Renal cortex interstitium (tissue), 15 donors: ENCODE measurements around the gene CPHXL. TPM values are rescaled to one million over a fixed set of nuclear protein-coding genes. Genes with fewer than 3 reads are reported as not detected.

Experiments
- DNase-seq, 11 donors: peaks; one replicate each; pipeline ENCODE4 v3.0.0-alpha.2; 2013; ENCODE audit warnings: low read depth in 9 of 11, low spot score in 4 of 11; ENCODE audit errors: extremely low read depth in 1 of 11
- long read RNA-seq, 16 experiments: transcript quantifications; one replicate each; lab custom pipeline, GENCODE V29; 2026
- polyA plus RNA-seq, 3 donors: library from polyadenylated mRNA; unstranded; fragments of 120-200 nt; gene quantifications; one replicate each; pipeline ENCODE4 v1.2.1, GENCODE V29; 2013; ENCODE audit not compliant: insufficient read length in 3 of 3

CPHXL gene
- not detected for polyA plus RNA-seq
- long read RNA-seq, donor 1, result 0 reads
- long read RNA-seq, donor 2, result 0 reads
- long read RNA-seq, donor 3, result 0 reads
- long read RNA-seq, donor 4, result 0 reads
- long read RNA-seq, donor 5, result 0 reads
- long read RNA-seq, donor 6, result 0 reads
- long read RNA-seq, donor 7, result 0 reads
- long read RNA-seq, donor 8, result 0 reads
- long read RNA-seq, donor 9, result 0 reads
- long read RNA-seq, donor 10, result 0 reads
- long read RNA-seq, donor 11, result 0 reads
- long read RNA-seq, donor 12, result 0 reads
- long read RNA-seq, donor 13, result 0 reads
- long read RNA-seq, donor 14, result 0 reads
- long read RNA-seq, donor 15, result 0 reads
- long read RNA-seq, donor 16, result 0 reads

- no peak for DNase-seq
Observed at GRCh38 chr16:75726390-75726789, at the start of gene CPHXL. CPHXL (minus strand) TSS chr16:75726490; CDS start chr16:75726442, 48 bp downstream.

DNA sequence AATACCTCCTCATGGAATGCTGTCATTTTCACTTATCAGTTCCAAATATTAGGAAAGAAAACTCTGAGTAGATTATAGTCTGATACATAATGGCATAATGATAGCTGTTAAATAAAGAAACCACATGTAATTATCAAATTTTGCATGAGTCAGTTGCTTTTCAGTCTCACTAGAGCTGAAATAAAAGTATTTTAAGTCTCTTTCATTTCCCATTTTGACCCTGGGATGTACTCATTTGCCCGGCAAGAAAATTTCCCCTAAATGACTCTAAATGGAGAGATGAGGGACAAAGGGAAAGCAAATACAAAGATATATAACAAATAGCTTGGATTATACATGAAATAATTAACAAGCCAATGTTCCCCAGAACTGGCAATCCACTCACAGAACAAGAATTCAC is 47.9 kb upstream of the CPHXL start:
- no peak for DNase-seq

DNA sequence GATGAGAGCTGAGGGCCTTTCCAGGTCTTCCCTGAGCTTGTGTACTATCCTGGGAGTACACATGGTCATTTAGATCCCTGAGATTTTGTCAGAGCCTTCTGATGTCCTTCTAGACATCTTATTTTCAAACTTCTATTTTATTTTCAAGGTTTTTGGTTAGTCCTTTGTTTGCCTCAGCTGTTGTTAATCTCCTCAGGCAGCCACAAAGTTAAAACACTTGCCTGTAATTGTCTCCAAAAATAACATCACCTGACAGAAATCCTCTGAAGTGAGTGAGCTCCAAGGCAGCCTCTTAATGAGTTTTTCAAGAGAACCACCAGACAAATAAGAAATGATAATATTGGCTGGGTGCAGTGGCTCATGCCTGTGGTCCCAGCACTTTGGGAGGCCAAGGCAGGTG is 43.8 kb upstream of the CPHXL start:
- no peak for DNase-seq

DNA sequence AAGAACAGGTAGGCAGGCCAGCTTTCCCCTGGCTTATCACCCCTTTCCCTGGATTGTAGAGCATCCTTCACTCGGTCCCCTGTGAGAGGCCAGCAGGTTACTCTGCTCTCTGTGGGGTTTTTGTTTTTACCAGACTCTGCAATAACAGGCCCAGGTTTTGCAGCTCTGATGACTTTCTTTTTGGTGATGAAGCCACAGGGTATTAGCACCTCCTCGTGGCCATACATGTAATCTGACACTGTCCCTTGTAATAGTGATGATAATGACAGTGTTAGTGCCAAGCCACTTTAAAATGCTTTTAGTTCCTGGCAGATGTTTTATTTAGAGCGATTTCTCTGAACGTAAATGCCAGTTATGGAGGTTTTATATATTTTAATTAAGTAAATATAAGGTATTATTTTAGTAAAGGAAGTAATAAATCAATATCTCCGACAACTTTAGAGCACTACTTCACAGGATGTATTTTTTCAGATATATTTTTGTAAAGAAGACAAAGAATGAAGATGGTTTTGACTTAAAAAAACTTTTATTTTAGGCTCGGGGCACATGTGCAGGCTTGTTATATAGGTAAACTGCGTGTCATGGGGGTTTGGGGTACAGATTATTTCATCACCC is 38.0 kb upstream of the CPHXL start:
- DNase-seq, result peak; percentile 22 to 62 (median 49)

DNA sequence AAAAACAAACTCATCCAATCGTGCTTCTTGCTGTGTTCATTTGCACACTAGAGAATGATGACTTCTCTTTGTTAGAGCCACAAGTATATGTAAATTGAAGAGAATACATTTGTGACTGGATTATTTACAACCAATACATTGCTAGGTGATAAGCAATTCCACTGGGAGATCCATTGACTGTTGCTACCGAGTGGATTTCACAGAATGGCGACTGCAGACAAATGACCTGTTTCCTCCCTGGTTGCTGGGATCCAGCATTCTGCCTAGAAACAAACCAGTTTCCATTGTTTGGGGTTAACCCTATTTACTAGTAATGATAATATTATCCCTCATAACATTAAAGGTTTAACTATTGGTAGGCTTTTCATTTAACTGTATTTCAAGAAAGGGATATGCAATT is 36.9 kb upstream of the CPHXL start:
- DNase-seq, result no peak

DNA sequence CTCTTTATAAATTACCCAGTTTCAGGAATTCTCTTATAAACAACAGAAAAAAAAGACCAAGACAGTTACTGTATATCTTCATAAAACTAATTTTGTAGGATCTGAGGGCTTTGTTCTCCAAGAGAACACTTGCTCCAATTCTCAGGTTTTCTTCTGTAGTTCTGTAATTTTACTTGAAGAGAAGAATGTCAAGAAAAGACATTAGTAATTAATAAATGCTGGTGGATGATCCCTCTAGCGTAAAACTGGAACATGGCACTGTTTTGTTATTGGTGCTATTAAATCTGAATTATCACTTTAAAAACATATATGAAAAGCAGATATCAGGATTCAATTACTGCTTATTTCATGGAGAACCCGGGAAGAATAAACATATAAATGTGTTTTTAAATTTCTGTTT is 36.5 kb upstream of the CPHXL start:
- DNase-seq, result no peak

DNA sequence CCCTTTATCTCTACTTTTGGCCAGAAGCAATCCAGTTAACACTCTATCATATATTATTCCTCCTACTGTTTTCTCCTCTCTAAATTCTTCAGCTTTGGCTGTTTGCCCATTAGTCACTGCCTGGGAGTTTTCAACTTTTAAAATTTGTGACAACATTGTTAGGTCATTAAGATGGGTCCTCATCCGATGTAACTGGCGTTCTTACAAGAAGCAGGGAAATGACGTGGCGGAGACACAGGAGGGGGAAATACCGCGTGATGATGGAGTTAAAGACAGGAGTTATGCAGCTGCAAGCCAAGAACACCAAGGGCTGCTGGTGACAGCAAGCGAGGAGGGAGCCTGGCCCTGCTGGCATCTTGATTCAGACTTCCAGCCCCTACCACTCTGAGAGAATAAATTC is 34.8 kb upstream of the CPHXL start:
- DNase-seq, result no peak

- no peak for DNase-seq
Observed at GRCh38 chr16:75760018-75760519, 33.8 kb upstream of the CPHXL start.

DNA sequence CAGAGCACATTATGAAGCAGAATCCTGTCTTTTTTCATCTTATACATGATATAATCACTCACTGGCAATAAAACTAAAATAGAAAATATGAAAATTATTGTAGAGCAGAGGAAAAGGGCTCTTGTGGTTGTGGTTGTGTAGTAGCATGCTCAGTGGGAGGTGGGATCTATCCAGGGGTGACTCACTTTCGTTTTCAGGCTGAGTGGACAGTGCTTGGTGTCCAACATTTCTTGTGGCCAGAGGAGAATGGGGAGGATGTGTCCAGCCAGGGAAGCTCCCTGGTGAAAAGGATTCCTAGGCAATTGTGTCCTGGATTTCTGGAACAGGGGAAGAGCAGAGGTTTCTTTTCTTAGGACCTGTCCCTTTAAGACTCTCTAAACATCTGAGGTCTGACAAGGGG is 31.9 kb upstream of the CPHXL start:
- no peak for DNase-seq

- DNase-seq, result no peak
Observed at GRCh38 chr16:75754141-75754540, 27.9 kb upstream of the CPHXL start.

- DNase-seq, result no peak
Observed at GRCh38 chr16:75750528-75750927, 24.2 kb upstream of the CPHXL start.

GRCh38 chr16:75746359-75746758 is 20.1 kb upstream of the CPHXL start:
- DNase-seq, result no peak

- DNase-seq, result no peak
Observed at GRCh38 chr16:75745823-75746222, 19.5 kb upstream of the CPHXL start.

DNA sequence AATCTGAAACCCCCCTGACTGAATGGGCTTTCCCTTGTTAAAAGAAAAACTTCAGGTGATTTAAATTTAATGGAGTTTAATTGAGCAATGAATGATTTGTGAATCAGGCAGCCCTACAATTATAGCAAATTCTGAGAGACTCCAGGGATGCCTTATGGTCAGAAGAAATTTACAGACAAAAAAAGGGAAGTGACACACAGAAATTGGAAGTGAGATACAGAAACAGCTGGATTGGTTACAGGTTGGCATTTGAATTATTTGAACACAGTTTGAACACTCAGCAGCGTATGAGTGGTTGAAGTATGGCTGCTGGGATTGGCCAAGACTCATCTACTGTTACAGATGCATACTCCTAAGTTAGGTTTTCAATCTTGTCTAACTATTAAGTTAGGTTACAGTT is 19.0 kb upstream of the CPHXL start:
- DNase-seq, result no peak

- no peak for DNase-seq
Observed at GRCh38 chr16:75742424-75743047, 16.2 kb upstream of the CPHXL start.

DNA sequence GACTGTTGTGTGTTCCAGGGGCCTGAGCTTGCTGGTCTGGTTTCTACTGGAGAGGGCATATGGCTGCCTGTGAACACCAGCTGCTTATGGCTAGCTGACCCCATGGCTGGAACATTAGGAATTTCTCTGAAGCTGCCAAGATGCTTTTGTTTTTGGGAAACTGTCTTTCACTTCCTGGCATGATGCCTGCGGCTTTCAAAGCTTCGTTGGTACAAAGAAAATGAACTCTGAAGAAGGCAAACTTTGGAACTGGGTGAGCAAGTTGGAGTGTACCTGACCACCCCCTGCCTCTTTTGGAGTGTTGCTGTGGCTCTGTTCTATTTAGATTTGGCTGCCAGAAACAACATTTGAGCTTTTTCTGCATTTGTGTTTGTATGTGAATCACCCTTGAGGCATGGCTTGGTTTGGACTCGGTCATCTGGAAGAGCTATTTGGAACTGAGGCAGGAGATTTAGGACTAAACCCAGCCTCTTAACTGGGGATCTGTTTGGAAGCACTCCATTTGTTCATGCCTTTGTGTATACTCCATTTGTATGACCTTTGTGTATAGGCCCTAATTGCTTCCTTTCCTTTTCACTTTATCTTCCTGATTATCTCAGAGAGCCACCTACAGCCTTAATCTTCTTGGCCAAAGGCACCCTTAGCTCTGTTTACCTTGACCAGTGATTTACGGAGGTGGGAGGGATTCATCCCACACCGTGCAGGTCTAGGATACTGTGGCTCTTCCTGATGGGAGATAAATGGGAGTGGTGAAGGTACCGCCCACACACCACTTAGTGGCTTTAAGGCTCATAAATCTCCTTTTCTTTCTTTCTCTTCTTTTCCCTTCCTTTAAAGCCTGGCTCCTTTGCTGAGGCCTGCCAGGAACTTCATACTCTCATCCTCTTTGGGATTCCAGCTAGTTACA is 7.3 kb upstream of the CPHXL start:
- peak in 10 of 11 donors; percentile 15 to 59 (median 36) for DNase-seq

- DNase-seq, result no peak
Observed at GRCh38 chr16:75732871-75733270, 6.6 kb upstream of the CPHXL start.

GRCh38 chr16:75727221-75727620 is 931 bp upstream of the CPHXL start:
- no peak for DNase-seq

DNA sequence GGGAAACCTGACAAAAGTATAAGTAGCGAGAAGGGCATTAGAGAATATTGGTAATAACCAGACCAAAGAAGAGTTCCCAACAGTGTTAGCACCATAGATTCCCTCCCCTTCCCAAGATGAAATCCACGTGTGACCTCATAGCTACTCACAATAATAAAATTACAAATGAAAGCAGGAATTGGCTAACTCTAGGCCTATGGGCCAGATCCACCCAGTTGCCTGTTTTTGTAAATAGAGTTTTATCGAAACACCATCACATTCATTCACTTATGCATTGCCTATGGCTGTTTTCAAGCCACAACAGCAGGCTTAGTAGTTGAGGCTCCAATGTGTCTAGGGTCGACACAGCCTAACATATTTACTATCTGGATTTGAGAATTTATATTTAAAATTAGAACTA is 7.8 kb downstream of the CPHXL start:
- no peak for DNase-seq
